HG03354 (cell line): ENCODE data around the gene MISP.

Source experiments
- ATAC-seq: cut with Tn5 transposase; IDR thresholded peaks from one replicate; pipeline ENCODE4 v1.9.1; 2021; ENCODE audit warnings: mild to moderate bottlenecking; ENCODE audit not compliant: unreplicated experiment, poor library complexity, severe bottlenecking

The MISP gene

GRCh38 chr19:805600-806550, 55.0 kb downstream of the MISP start:
- no peak for ATAC-seq

GRCh38 chr19:806815-807421, 56.0 kb downstream of the MISP start:
- no peak for ATAC-seq

- ATAC-seq: no peak
These were observed 56.9 kb downstream of the MISP start for GRCh38 chr19:807627-808422.

- ATAC-seq: no peak
These were observed 57.5 kb downstream of the MISP start for GRCh38 chr19:808423-808775.

- no peak for ATAC-seq
These were observed 59.4 kb downstream of the MISP start for GRCh38 chr19:810077-810855.

GRCh38 chr19:810883-811489, 60.1 kb downstream of the MISP start:
- no peak for ATAC-seq

GRCh38 chr19:811506-812048, 60.7 kb downstream of the MISP start:
- no peak for ATAC-seq

- no peak for ATAC-seq
These were observed 61.3 kb downstream of the MISP start for GRCh38 chr19:812049-812746.

- ATAC-seq: no peak
These were observed 61.9 kb downstream of the MISP start for GRCh38 chr19:812747-813218.

GRCh38 chr19:813219-814151, 62.6 kb downstream of the MISP start:
- no peak for ATAC-seq
